Stimulated activated CD8-positive, alpha-beta memory T cell treated with anti-CD3 and anti-CD28 coated beads, Interleukin-7, amount 100 ng/mL, for 24 hours (primary cell): ENCODE measurements around the gene G3BP1.
"Not testable (repeated sequence)": the region's sequence is repeated elsewhere in the genome, so short reads cannot be mapped to it uniquely, and the experiment has no call there.

ENCODE experiments used
- DNase-seq: peaks from one replicate; pipeline ENCODE4 v3.0.0-alpha.2; 2020; ENCODE audit warnings: low read depth

G3BP1 gene

GRCh38 chr5:151771259-151772028, at the start of gene G3BP1:
Gene G3BP1, plus strand, starts transcription at chr5:151771954. Its CDS starts 14,667 bp downstream, at chr5:151786621.
- peak; percentile 95 for DNase-seq

GRCh38 chr5:151722546-151722945, 49.2 kb upstream of the G3BP1 start:
- DNase-seq: no peak

GRCh38 chr5:151724360-151724759, 47.4 kb upstream of the G3BP1 start:
- DNase-seq: no peak

GRCh38 chr5:151729597-151729996, 42.2 kb upstream of the G3BP1 start:
- DNase-seq: not testable (repeated sequence)

GRCh38 chr5:151730381-151730780, 41.4 kb upstream of the G3BP1 start:
- no peak for DNase-seq

- DNase-seq: no peak
Observed at GRCh38 chr5:151733358-151734063, 38.2 kb upstream of the G3BP1 start.

GRCh38 chr5:151734064-151734408, 37.7 kb upstream of the G3BP1 start:
- DNase-seq: no peak

GRCh38 chr5:151735646-151736045, 36.1 kb upstream of the G3BP1 start:
- DNase-seq: no peak

- DNase-seq: no peak
Observed at GRCh38 chr5:151737431-151737830, 34.3 kb upstream of the G3BP1 start.

GRCh38 chr5:151738125-151738848, 33.5 kb upstream of the G3BP1 start:
- no peak for DNase-seq

GRCh38 chr5:151739395-151739794, 32.4 kb upstream of the G3BP1 start:
- DNase-seq: no peak

GRCh38 chr5:151739939-151740335, 31.8 kb upstream of the G3BP1 start:
- DNase-seq: no peak

GRCh38 chr5:151740336-151740942, 31.3 kb upstream of the G3BP1 start:
- DNase-seq: no peak

- no peak for DNase-seq
Observed at GRCh38 chr5:151740958-151741373, 30.8 kb upstream of the G3BP1 start.

- no peak for DNase-seq
Observed at GRCh38 chr5:151741678-151742423, 29.9 kb upstream of the G3BP1 start.

- no peak for DNase-seq
Observed at GRCh38 chr5:151742870-151743294, 28.9 kb upstream of the G3BP1 start.

- DNase-seq: no peak
Observed at GRCh38 chr5:151743530-151743929, 28.2 kb upstream of the G3BP1 start.

- DNase-seq: peak; percentile 11
Observed at GRCh38 chr5:151745071-151745705, 26.6 kb upstream of the G3BP1 start.

GRCh38 chr5:151750121-151750520, 21.6 kb upstream of the G3BP1 start:
- DNase-seq: no peak

GRCh38 chr5:151751091-151751490, 20.7 kb upstream of the G3BP1 start:
- DNase-seq: no peak

GRCh38 chr5:151751593-151751992, 20.2 kb upstream of the G3BP1 start:
- DNase-seq: no peak
